LNCaP clone FGC (cell line): ENCODE measurements around the gene NUAK1.

Source experiments
- DNase-seq: peaks from one replicate; pipeline ENCODE4 v3.0.0-alpha.2; 2011; ENCODE audit warnings: low read depth
- H3K4me3 ChIP-seq: 2 replicates; pipeline ENCODE4 v1.5.1; 2011; ENCODE audit warnings: mild to moderate bottlenecking, low read depth, low read length, control low read depth
- CTCF ChIP-seq: IDR thresholded peaks from 2 replicates; pipeline ENCODE4 v1.5.1; 2012; ENCODE audit warnings: mild to moderate bottlenecking; ENCODE audit not compliant: control insufficient read depth, insufficient read depth; ENCODE audit errors: extremely low read depth

The NUAK1 gene

GRCh38 chr12:106039242-106039641 lies 99.5 kb downstream of the NUAK1 start:
- H3K4me3 ChIP-seq: no peak overlapping the region
- DNase-seq: no peak
- TF ChIP-seq CTCF: no peak

GRCh38 chr12:106037524-106038298 lies 101.0 kb downstream of the NUAK1 start:
- TF ChIP-seq CTCF: no peak
- no peak for DNase-seq
- no peak overlapping the region for H3K4me3 ChIP-seq

- TF ChIP-seq CTCF: no peak
- peak; percentile 93 for DNase-seq
- H3K4me3 ChIP-seq: no peak overlapping the region
Observed at GRCh38 chr12:106035421-106035820, 103.3 kb downstream of the NUAK1 start.

- no peak for DNase-seq
- H3K4me3 ChIP-seq: no peak overlapping the region
- no peak for TF ChIP-seq CTCF
Observed at GRCh38 chr12:106034316-106034715, 104.4 kb downstream of the NUAK1 start.

- TF ChIP-seq CTCF: no peak
- DNase-seq: no peak
- no peak overlapping the region for H3K4me3 ChIP-seq
Observed at GRCh38 chr12:106033161-106033675, 105.5 kb downstream of the NUAK1 start.

- no peak for TF ChIP-seq CTCF
- no peak for DNase-seq
- no peak overlapping the region for H3K4me3 ChIP-seq
Observed at GRCh38 chr12:106032623-106032925, 106.2 kb downstream of the NUAK1 start.
